Lower leg skin (tissue), 3 donors: ENCODE measurements around the gene TSPAN7.

Experiments used
- CTCF ChIP-seq, 3 donors: fragments of 450-650 bp; IDR thresholded peaks; one replicate each; pipeline ENCODE4 v1.5.1; 2016; ENCODE audit warnings: antibody characterized with exemption in 3 of 3, mild to moderate bottlenecking in 3 of 3, moderate library complexity in 2 of 3
- POLR2A ChIP-seq, 2 donors: fragments of 450-650 bp; IDR thresholded peaks; one replicate each; pipeline ENCODE4 v1.6.1; 2016 to 2017; ENCODE audit warnings: antibody characterized with exemption in 2 of 2, mild to moderate bottlenecking in 1 of 2, moderate library complexity in 1 of 2

GRCh38 chrX:38718311-38718710 is 157.0 kb downstream of the TSPAN7 start:
- no peak for TF ChIP-seq CTCF (IDR thresholded peaks at IDR 0.05)
- no peak for TF ChIP-seq POLR2A (IDR thresholded peaks at IDR 0.05)
